Gastroesophageal sphincter (tissue), 4 donors: ENCODE data around the gene MEGF11. TPM values are rescaled to one million over a fixed set of nuclear protein-coding genes. Genes with fewer than 3 reads are reported as not detected.

Experiments used
- ATAC-seq: fragments of 150-250 bp; one replicate; pipeline ENCODE4 v1.9.1; 2016; ENCODE audit warnings: mild to moderate bottlenecking, moderate library complexity
- H3K27ac ChIP-seq, 4 donors: fragments of 200-600 bp; sonication (generic) in 3 of 4; 1 replicate in 3 of 4; 2 replicates in 1 of 4; pipeline ENCODE4 v1.5.1; 2016 to 2019
- H3K27me3 ChIP-seq: fragments of 200-600 bp; sonication (generic); one replicate; pipeline ENCODE4 v1.5.1; 2019
- H3K36me3 ChIP-seq, 2 donors: fragments of 200-600 bp; sonication (generic); one replicate each; pipeline ENCODE4 v1.5.1; 2019; ENCODE audit warnings: control low read depth in 1 of 2
- H3K4me1 ChIP-seq, 3 donors: fragments of 200-600 bp; sonication (generic); 1 replicate in 2 of 3; 2 replicates in 1 of 3; pipeline ENCODE4 v1.5.1; 2016 to 2019; ENCODE audit warnings: control low read depth in 2 of 3
- H3K4me3 ChIP-seq, 2 donors: fragments of 200-600 bp; sonication (generic); one replicate each; pipeline ENCODE4 v1.5.1; 2019; ENCODE audit warnings: mild to moderate bottlenecking in 1 of 2, moderate library complexity in 1 of 2
- H3K9me3 ChIP-seq, 3 donors: fragments of 200-600 bp; sonication (generic); one replicate each; pipeline ENCODE4 v1.5.1; 2017 to 2019; ENCODE audit warnings: control low read depth in 2 of 3
- CTCF ChIP-seq, 4 experiments: fragments of 200-600 bp in 2 of 4; fragments of 450-650 bp in 2 of 4; sonication (generic) in 1 of 4; IDR thresholded peaks; one replicate each; pipeline ENCODE4 v1.5.1; 2017 to 2019; ENCODE audit warnings: antibody characterized with exemption in 4 of 4, mild to moderate bottlenecking in 2 of 4, moderate library complexity in 2 of 4
- EP300 ChIP-seq: sonication (generic); formaldehyde crosslinking; IDR thresholded peaks from one replicate; pipeline ENCODE4 v1.6.1; 2017; ENCODE audit warnings: antibody characterized with exemption, mild to moderate bottlenecking
- POLR2A ChIP-seq, 2 donors: fragments of 450-650 bp; IDR thresholded peaks; one replicate each; pipeline ENCODE4 v1.6.1; 2017; ENCODE audit warnings: antibody characterized with exemption in 2 of 2, mild to moderate bottlenecking in 2 of 2, moderate library complexity in 1 of 2
- POLR2AphosphoS5 ChIP-seq: sonication (generic); formaldehyde crosslinking; IDR thresholded peaks from one replicate; pipeline ENCODE4 v1.6.1; 2017; ENCODE audit warnings: antibody characterized with exemption
- WGBS, 2 donors: methylation state at CpG; one replicate each; pipeline ENCODE4 v1.1.5; 2018; ENCODE audit warnings: low coverage in 1 of 2; 5-methylcytosine and 5-hydroxymethylcytosine counted together
- total RNA-seq, 4 donors: library from RNA; depleted of rRNA; stranded (reverse); fragments of >200 nt; gene quantifications; one replicate each; pipeline ENCODE4 v1.1.0, GENCODE V29; 2016

MEGF11 gene
- total RNA-seq, 4 donors from 2014 or later, result 0.08 TPM; not detected in 3

- Histone ChIP-seq H3K27ac (no peak overlapping the region), H3K27me3 (peaks cover 23% of the 10 kb centered on the region), H3K36me3 (no peaks in the 10 kb centered on the region), H3K9me3 (peaks cover 0 to 8% (median 0%) of the 10 kb centered on the region in 3 donors), H3K4me3 (no peak overlapping the region), H3K4me1 (peaks cover 0 to 4% (median 0%) of the 10 kb centered on the region in 3 donors)
- ATAC-seq, result no peak
- no peak for TF ChIP-seq CTCF (IDR thresholded peaks at IDR 0.05)
- 75 to 85% methylated on average over 6 to 7 of the region's 10 CpGs for WGBS, 2 donors
Measured at GRCh38 chr15:66019826-66020398, 233.6 kb downstream of the MEGF11 start.

GRCh38 chr15:66019368-66019767 is 234.2 kb downstream of the MEGF11 start:
- 44 to 74% methylated on average over 11 of the region's 11 CpGs for WGBS, 2 donors
- H3K27me3 ChIP-seq, result peaks cover 18% of the 10 kb centered on the region
- TF ChIP-seq POLR2A (IDR thresholded peaks at IDR 0.05) (no peak), CTCF (IDR thresholded peaks at IDR 0.05) (no peak), POLR2AphosphoS5 (no peak), EP300 (no peak)
- no peaks in the 10 kb centered on the region for H3K36me3 ChIP-seq
- H3K4me1 ChIP-seq, result no peaks in the 10 kb centered on the region
- H3K9me3 ChIP-seq, result peaks cover 0 to 8% (median 0%) of the 10 kb centered on the region in 3 donors
- no peak overlapping the region for H3K4me3 ChIP-seq
- no peak overlapping the region for H3K27ac ChIP-seq
- no peak for ATAC-seq

- 74 to 98% methylated on average over 5 to 8 of the region's 8 CpGs for WGBS, 2 donors
- Histone ChIP-seq H3K27me3 (peaks cover 10% of the 10 kb centered on the region), H3K27ac (no peak overlapping the region), H3K9me3 (peaks cover 0 to 8% (median 0%) of the 10 kb centered on the region in 3 donors), H3K4me3 (no peak overlapping the region), H3K36me3 (no peaks in the 10 kb centered on the region), H3K4me1 (no peaks in the 10 kb centered on the region)
- TF ChIP-seq CTCF (IDR thresholded peaks at IDR 0.05), result no peak
- no peak for TF ChIP-seq POLR2AphosphoS5
- no peak for TF ChIP-seq POLR2A (IDR thresholded peaks at IDR 0.05)
- TF ChIP-seq EP300, result no peak
- no peak for ATAC-seq
Measured at GRCh38 chr15:66018488-66018797, 235.1 kb downstream of the MEGF11 start.

- Histone ChIP-seq H3K4me1 (no peaks in the 10 kb centered on the region), H3K36me3 (no peaks in the 10 kb centered on the region), H3K27ac (no peak overlapping the region), H3K4me3 (no peak overlapping the region), H3K27me3 (peaks cover 10% of the 10 kb centered on the region), H3K9me3 (peaks cover 0 to 8% (median 0%) of the 10 kb centered on the region in 3 donors)
- no peak for ATAC-seq
- 59% methylated on average over 6 of the region's 10 CpGs; no CpG with 5 or more reads in 1 of the 2 donors for WGBS, 2 donors
- TF ChIP-seq POLR2A (IDR thresholded peaks at IDR 0.05) (no peak), EP300 (no peak), POLR2AphosphoS5 (no peak), CTCF (IDR thresholded peaks at IDR 0.05) (no peak)
Measured at GRCh38 chr15:66017792-66018487, 235.6 kb downstream of the MEGF11 start.

- no peak overlapping the region for H3K4me3 ChIP-seq
- no peaks in the 10 kb centered on the region for H3K36me3 ChIP-seq
- H3K9me3 ChIP-seq, result peaks cover 0 to 8% (median 0%) of the 10 kb centered on the region in 3 donors
- no peaks in the 10 kb centered on the region for H3K4me1 ChIP-seq
- WGBS, 2 donors, result 73 to 95% methylated on average over 2 to 5 of the region's 7 CpGs
- TF ChIP-seq EP300 (no peak), POLR2AphosphoS5 (no peak), POLR2A (IDR thresholded peaks at IDR 0.05) (no peak), CTCF (IDR thresholded peaks at IDR 0.05) (no peak)
- H3K27ac ChIP-seq, result no peak overlapping the region
- peaks cover 10% of the 10 kb centered on the region for H3K27me3 ChIP-seq
- ATAC-seq, result no peak
Measured at GRCh38 chr15:66017000-66017399, 236.6 kb downstream of the MEGF11 start.
